NT2/D1 (cell line): ENCODE measurements around the gene ODAD2.
A peak's percentile ranks its signal among the peaks of the same experiment; 100 is the strongest.

ENCODE experiments used
- DNase-seq: peaks from one replicate; pipeline ENCODE4 v3.0.0-alpha.2; 2011; ENCODE audit warnings: low read depth, low spot score
- H3K27me3 ChIP-seq: 2 replicates; pipeline ENCODE4 v1.6.0; 2011; ENCODE audit warnings: mild to moderate bottlenecking; ENCODE audit not compliant: insufficient read length, insufficient read depth
- H3K36me3 ChIP-seq: 2 replicates; pipeline ENCODE4 v1.6.1; 2011; ENCODE audit warnings: mild to moderate bottlenecking, low read length, mixed read lengths; ENCODE audit not compliant: insufficient read depth, insufficient read length
- H3K4me1 ChIP-seq: 2 replicates; pipeline ENCODE4 v1.5.1; 2011; ENCODE audit not compliant: insufficient read depth, insufficient read length
- H3K4me3 ChIP-seq: 2 replicates; pipeline ENCODE4 v1.5.1; 2011; ENCODE audit warnings: low read depth; ENCODE audit not compliant: insufficient read length
- H3K9ac ChIP-seq: 2 replicates; pipeline ENCODE4 v1.6.0; 2011; ENCODE audit warnings: low read depth; ENCODE audit not compliant: insufficient read length
- H3K9me3 ChIP-seq: 2 replicates; pipeline ENCODE4 v1.5.1; 2011; ENCODE audit warnings: mild to moderate bottlenecking, low read length; ENCODE audit not compliant: insufficient read depth
- SUZ12 ChIP-seq: IDR thresholded peaks from 2 replicates; pipeline ENCODE4 v1.6.1; 2011; ENCODE audit not compliant: insufficient read length, insufficient read depth; ENCODE audit errors: extremely low read depth
- YY1 ChIP-seq: IDR thresholded peaks from 2 replicates; pipeline ENCODE4 v1.6.1; 2011; ENCODE audit not compliant: insufficient read length, insufficient read depth
- ZNF274 ChIP-seq: IDR thresholded peaks from 2 replicates; pipeline ENCODE4 v1.6.1; 2011; ENCODE audit warnings: mild to moderate bottlenecking, low read depth, low read length

The ODAD2 gene

GRCh38 chr10:27884185-27884641 is 114.7 kb downstream of the ODAD2 start:
- H3K4me3 ChIP-seq = no peak overlapping the region

GRCh38 chr10:27878281-27878680 is 120.6 kb downstream of the ODAD2 start:
- Histone ChIP-seq H3K9ac (no peak overlapping the region), H3K36me3 (no peaks in the 10 kb centered on the region), H3K4me3 (no peak overlapping the region), H3K27me3 (no peaks in the 10 kb centered on the region), H3K9me3 (no peaks in the 10 kb centered on the region), H3K4me1 (no peaks in the 10 kb centered on the region)
- no peak for TF ChIP-seq YY1
- no peak for TF ChIP-seq ZNF274
- no peak for TF ChIP-seq SUZ12
- DNase-seq = no peak

More at GRCh38 chr10:27884185-27884641, 114.7 kb downstream of the ODAD2 start:
- no peak overlapping the region for H3K9ac ChIP-seq
- DNase-seq = no peak
- H3K36me3 ChIP-seq = no peaks in the 10 kb centered on the region
- H3K4me1 ChIP-seq = no peaks in the 10 kb centered on the region
- no peaks in the 10 kb centered on the region for H3K9me3 ChIP-seq
- TF ChIP-seq YY1 (no peak), SUZ12 (no peak), ZNF274 (no peak)
- no peaks in the 10 kb centered on the region for H3K27me3 ChIP-seq

- no peak overlapping the region for H3K4me3 ChIP-seq
- H3K27me3 ChIP-seq = no peaks in the 10 kb centered on the region
- no peaks in the 10 kb centered on the region for H3K36me3 ChIP-seq
- no peak for DNase-seq
- no peaks in the 10 kb centered on the region for H3K9me3 ChIP-seq
- H3K4me1 ChIP-seq = no peaks in the 10 kb centered on the region
- TF ChIP-seq ZNF274 (no peak), SUZ12 (no peak), YY1 (no peak)
- no peak overlapping the region for H3K9ac ChIP-seq
Measured at GRCh38 chr10:27865221-27865635, 133.7 kb downstream of the ODAD2 start.

- Histone ChIP-seq H3K4me1 (no peaks in the 10 kb centered on the region), H3K27me3 (no peaks in the 10 kb centered on the region), H3K9ac (no peak overlapping the region), H3K9me3 (no peaks in the 10 kb centered on the region), H3K36me3 (no peaks in the 10 kb centered on the region), H3K4me3 (no peak overlapping the region)
- no peak for DNase-seq
- TF ChIP-seq YY1 (no peak), SUZ12 (no peak), ZNF274 (no peak)
Measured at GRCh38 chr10:27861781-27862180, 137.1 kb downstream of the ODAD2 start.

GRCh38 chr10:27857616-27858015 is 141.3 kb downstream of the ODAD2 start:
- peak; percentile 36 for DNase-seq
- TF ChIP-seq SUZ12 (no peak), YY1 (no peak), ZNF274 (no peak)
- Histone ChIP-seq H3K4me1 (no peaks in the 10 kb centered on the region), H3K27me3 (no peaks in the 10 kb centered on the region), H3K4me3 (no peak overlapping the region), H3K9ac (no peak overlapping the region), H3K36me3 (no peaks in the 10 kb centered on the region), H3K9me3 (no peaks in the 10 kb centered on the region)

- no peaks in the 10 kb centered on the region for H3K27me3 ChIP-seq
- DNase-seq = no peak
- H3K9me3 ChIP-seq = no peaks in the 10 kb centered on the region
- no peaks in the 10 kb centered on the region for H3K36me3 ChIP-seq
- H3K4me1 ChIP-seq = no peaks in the 10 kb centered on the region
- no peak overlapping the region for H3K9ac ChIP-seq
- no peak overlapping the region for H3K4me3 ChIP-seq
- TF ChIP-seq ZNF274 = no peak
- no peak for TF ChIP-seq SUZ12
- TF ChIP-seq YY1 = no peak
Measured at GRCh38 chr10:27844223-27844622, 154.7 kb downstream of the ODAD2 start.

- no peak for DNase-seq
- Histone ChIP-seq H3K4me1 (no peaks in the 10 kb centered on the region), H3K9ac (no peak overlapping the region), H3K27me3 (no peaks in the 10 kb centered on the region), H3K4me3 (no peak overlapping the region), H3K36me3 (no peaks in the 10 kb centered on the region), H3K9me3 (no peaks in the 10 kb centered on the region)
- no peak for TF ChIP-seq YY1
- TF ChIP-seq SUZ12 = no peak
- TF ChIP-seq ZNF274 = no peak
Measured at GRCh38 chr10:27838901-27839300, 160.0 kb downstream of the ODAD2 start.
